OCI-LY3 (cell line): Measurements from ENCODE around the gene TMEM98.
"Not testable (repeated sequence)": the region's sequence is repeated elsewhere in the genome, so short reads cannot be mapped to it uniquely, and the experiment has no call there.

Experiments
- H2AFZ ChIP-seq: fragments of 200-600, 300-600 bp; shearing (Covaris generic); 2 replicates; pipeline ENCODE4 v1.6.0; 2014; ENCODE audit warnings: antibody characterized with exemption, low read depth, low read length
- H3K27ac ChIP-seq: fragments of 200-600, 300-600 bp; sonication (generic); 2 replicates; pipeline ENCODE4 v1.5.1; 2014; ENCODE audit warnings: mild to moderate bottlenecking, low read length, moderate library complexity, mixed read lengths
- H3K27me3 ChIP-seq: fragments of 200-600, 300-600 bp; sonication (generic); 2 replicates; pipeline ENCODE4 v1.6.1; 2014; ENCODE audit warnings: low read depth, low read length, mixed read lengths
- H3K36me3 ChIP-seq: fragments of 200-600, 300-600 bp; sonication (generic); replicated peaks from 2 replicates; pipeline ENCODE3; 2014; ENCODE audit warnings: low read depth, low read length, mixed read lengths
- H3K4me1 ChIP-seq: fragments of 300-600, 200-600 bp; sonication (generic); 2 replicates; pipeline ENCODE4 v1.6.1; 2014; ENCODE audit warnings: low read length, mixed read lengths
- H3K4me2 ChIP-seq: fragments of 200-600, 300-600 bp; sonication (generic); 2 replicates; pipeline ENCODE4 v1.6.1; 2014; ENCODE audit warnings: low read length, mixed read lengths
- H3K4me3 ChIP-seq: fragments of 300-600, 200-600 bp; sonication (generic); 2 replicates; pipeline ENCODE4 v1.5.1; 2014; ENCODE audit warnings: antibody characterized with exemption, mild to moderate bottlenecking, low read length, moderate library complexity
- H3K79me2 ChIP-seq: fragments of 300-600, 200-600 bp; shearing (Covaris generic); 2 replicates; pipeline ENCODE4 v1.6.1; 2014; ENCODE audit warnings: mild to moderate bottlenecking, low read length, mixed read lengths
- H3K9ac ChIP-seq: fragments of 300-600, 200-600 bp; shearing (Covaris generic); 2 replicates; pipeline ENCODE4 v1.6.0; 2014; ENCODE audit warnings: mild to moderate bottlenecking, low read length, moderate library complexity
- H3K9me3 ChIP-seq: fragments of 200-600, 300-600 bp; shearing (Covaris generic); 2 replicates; pipeline ENCODE4 v1.6.1; 2014; ENCODE audit warnings: low read length, mixed read lengths; ENCODE audit not compliant: insufficient read depth
- H4K20me1 ChIP-seq: fragments of 200-600, 300-600 bp; sonication (generic); 2 replicates; pipeline ENCODE4 v1.6.1; 2016; ENCODE audit warnings: low read length, mixed read lengths; ENCODE audit not compliant: insufficient read depth
- CTCF ChIP-seq: fragments of 200-600, 300-600 bp; sonication (generic); IDR thresholded peaks from 2 replicates; pipeline ENCODE4 v1.5.1; 2014; ENCODE audit warnings: antibody characterized with exemption, low read length, low read depth
- EZH2phosphoT487 ChIP-seq: fragments of 200-600 bp; shearing (Covaris generic); IDR thresholded peaks from 2 replicates; pipeline ENCODE4 v1.6.1; 2018; ENCODE audit warnings: antibody characterized with exemption, mixed run types, low read depth

Gene TMEM98

DNA sequence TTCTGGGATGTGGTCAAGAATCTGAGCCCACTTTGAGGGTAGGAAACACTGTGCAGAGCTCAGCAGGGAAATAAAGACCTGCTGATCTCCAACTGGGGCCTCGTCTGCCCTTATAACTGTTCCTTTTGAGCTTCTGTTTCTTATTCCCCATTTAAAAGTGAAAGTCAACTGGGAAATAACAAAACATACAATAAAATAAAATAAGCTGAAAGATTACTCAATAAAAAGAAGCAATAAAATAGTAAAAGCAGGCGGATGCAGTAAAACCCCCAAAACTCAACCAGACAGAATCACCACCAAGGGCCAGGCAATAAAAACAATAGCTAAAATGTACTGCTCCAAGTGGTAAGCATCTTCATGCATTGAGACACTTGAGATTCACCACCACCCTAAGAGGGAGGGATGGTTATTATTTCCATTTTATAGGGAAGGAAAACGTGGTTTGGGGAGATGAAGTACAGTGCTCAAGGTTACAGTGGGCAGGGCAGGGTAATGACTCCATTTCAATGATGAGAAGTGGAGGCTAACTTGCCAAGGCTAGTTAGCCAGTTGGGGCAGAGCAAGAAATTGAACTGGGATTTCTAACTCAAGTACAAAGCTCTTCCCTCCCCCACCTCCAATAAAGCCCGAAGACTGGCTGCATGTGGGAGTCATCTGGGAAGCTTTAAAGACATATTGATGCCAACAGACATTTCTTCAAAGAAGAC is 57.2 kb downstream of the TMEM98 start:
- Histone ChIP-seq H3K4me2 (no peak overlapping the region), H3K9me3 (peaks cover 11% of the 10 kb centered on the region), H3K27ac (no peak overlapping the region), H3K36me3 (no peaks in the 10 kb centered on the region), H3K79me2 (no peaks in the 10 kb centered on the region), H3K4me3 (no peak overlapping the region), H4K20me1 (no peaks in the 10 kb centered on the region), H3K27me3 (no peaks in the 10 kb centered on the region), H3K9ac (no peak overlapping the region), H3K4me1 (peaks cover 11% of the 10 kb centered on the region), H2AFZ (no peak overlapping the region)
- TF ChIP-seq EZH2phosphoT487 = no peak
- no peak for TF ChIP-seq CTCF

- Histone ChIP-seq H3K4me1 (peaks cover 11% of the 10 kb centered on the region), H3K9me3 (peaks cover 11% of the 10 kb centered on the region)
- not testable (repeated sequence) for H3K9ac ChIP-seq, H4K20me1 ChIP-seq, H3K27ac ChIP-seq, H3K79me2 ChIP-seq, H3K27me3 ChIP-seq, H3K36me3 ChIP-seq, H3K4me3 ChIP-seq, H3K4me2 ChIP-seq, H2AFZ ChIP-seq
Observed at GRCh38 chr17:32987453-32987805, 59.5 kb downstream of the TMEM98 start.

- Histone ChIP-seq H3K9me3 (peaks cover 11% of the 10 kb centered on the region), H3K4me1 (peaks cover 11% of the 10 kb centered on the region)
- not testable (repeated sequence) for H3K4me3 ChIP-seq, H2AFZ ChIP-seq, H3K9ac ChIP-seq, H3K27me3 ChIP-seq, H3K27ac ChIP-seq, H4K20me1 ChIP-seq, H3K79me2 ChIP-seq, H3K36me3 ChIP-seq, H3K4me2 ChIP-seq
Observed at GRCh38 chr17:32987868-32988267, 59.9 kb downstream of the TMEM98 start.

DNA sequence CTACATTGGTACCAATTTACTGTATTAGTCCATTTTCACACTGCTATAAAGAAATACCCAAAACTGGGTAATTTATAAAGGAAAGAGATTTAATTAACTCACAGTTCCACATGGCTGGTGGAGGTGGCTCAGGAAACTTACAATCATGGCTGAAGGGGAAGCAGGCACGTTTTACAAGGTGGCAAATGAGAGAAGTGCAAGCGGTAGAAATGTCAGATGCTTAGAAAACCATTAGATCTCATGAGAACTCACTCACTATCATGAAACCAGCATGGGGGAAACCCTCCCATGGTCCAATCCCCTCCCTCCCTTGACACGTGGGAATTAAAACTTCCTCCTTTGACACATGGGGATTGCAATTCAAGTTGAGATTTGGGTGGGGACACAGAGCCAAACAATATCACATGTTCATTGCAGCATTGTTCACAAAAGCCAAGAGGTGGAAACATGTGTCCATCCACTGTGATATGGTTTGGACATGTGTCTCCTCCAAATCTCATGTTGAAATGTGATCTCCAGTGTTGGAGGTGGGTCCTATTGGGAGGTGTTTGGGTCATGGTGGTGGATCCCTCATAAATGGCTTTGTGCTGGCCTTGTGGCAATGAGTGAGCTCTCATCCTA is 60.6 kb downstream of the TMEM98 start:
- no peak for TF ChIP-seq EZH2phosphoT487
- no peak for TF ChIP-seq CTCF
- Histone ChIP-seq H3K27ac (no peak overlapping the region), H3K9ac (no peak overlapping the region), H3K36me3 (no peaks in the 10 kb centered on the region), H3K27me3 (no peaks in the 10 kb centered on the region), H3K9me3 (peaks cover 11% of the 10 kb centered on the region), H3K79me2 (no peaks in the 10 kb centered on the region), H3K4me1 (peaks cover 11% of the 10 kb centered on the region), H2AFZ (no peak overlapping the region), H4K20me1 (no peaks in the 10 kb centered on the region), H3K4me2 (no peak overlapping the region), H3K4me3 (no peak overlapping the region)

DNA sequence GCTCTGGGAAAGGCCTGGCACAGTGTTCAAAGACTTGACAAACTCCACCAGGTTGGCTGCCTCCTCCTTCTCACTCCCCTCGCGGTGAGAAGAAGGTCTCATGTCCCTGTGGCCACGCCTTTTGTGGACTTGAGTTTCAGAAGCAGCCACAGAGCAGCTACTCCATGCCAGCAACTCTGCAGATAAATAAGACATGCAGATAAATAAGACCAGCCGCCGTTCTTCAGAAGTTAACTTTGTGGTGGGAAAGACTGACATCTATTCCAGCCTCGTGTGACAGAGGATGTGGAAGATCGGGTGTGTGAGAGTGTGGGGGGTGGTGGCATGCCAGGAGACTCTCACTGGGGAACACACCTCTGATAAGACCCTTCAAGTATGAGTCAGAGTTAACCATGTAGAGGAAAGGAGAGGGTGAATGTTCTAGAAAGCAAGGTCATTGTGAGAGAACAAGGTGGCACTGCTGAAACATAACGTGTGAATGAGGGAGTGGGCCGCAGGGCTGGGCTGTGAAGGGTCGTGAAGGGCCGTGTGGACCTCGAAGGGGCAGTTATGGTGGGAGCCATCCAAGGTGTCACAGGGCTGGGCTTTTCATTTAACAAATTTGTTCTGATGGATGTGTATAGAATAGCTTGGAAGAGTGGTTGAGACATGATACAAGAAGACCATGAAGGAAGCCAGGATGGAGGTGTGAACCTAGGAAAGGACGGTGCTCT is 64.5 kb downstream of the TMEM98 start:
- Histone ChIP-seq H3K4me3 (no peak overlapping the region), H2AFZ (no peak overlapping the region), H3K4me2 (no peak overlapping the region), H3K9me3 (peaks cover 11% of the 10 kb centered on the region), H4K20me1 (no peaks in the 10 kb centered on the region), H3K4me1 (no peaks in the 10 kb centered on the region), H3K27ac (no peak overlapping the region), H3K9ac (no peak overlapping the region), H3K36me3 (no peaks in the 10 kb centered on the region), H3K27me3 (no peaks in the 10 kb centered on the region), H3K79me2 (no peaks in the 10 kb centered on the region)
- no peak for TF ChIP-seq EZH2phosphoT487
- TF ChIP-seq CTCF = no peak
